Temporal lobe (tissue), 2 donors: ENCODE data around the gene BORCS8. TPM values are rescaled to one million over a fixed set of nuclear protein-coding genes. Genes with fewer than 3 reads are reported as not detected.

Source experiments
- small RNA-seq: library from RNA; depleted of rRNA; stranded (forward); fragments of <200 nt; gene quantifications from one replicate; pipeline ENCODE3, GENCODE V24; 2014; ENCODE audit warnings: low replicate concordance
- total RNA-seq: library from RNA; depleted of rRNA; stranded (reverse); fragments of >200 nt; gene quantifications from one replicate; pipeline ENCODE4 v1.2.3, GENCODE V29; 2014

BORCS8 gene
- total RNA-seq, 1 donor from 2014 or later, result 14.8 TPM

Small RNA genes lying within 50 kb of the gene (small RNA-seq; reads per million reads assigned to genes)
- gene RNU6-1028P, result not detected

Other genes with a start within 250 kb of the BORCS8 start
- 81.4 TPM for gene SUGP2, start 158.6 kb downstream of the BORCS8 start, total RNA-seq
- gene ARMC6, start 158.5 kb downstream of the BORCS8 start, total RNA-seq, result 32.9 TPM
- 7.4 TPM for gene SLC25A42, start 128.2 kb downstream of the BORCS8 start, total RNA-seq
- gene TMEM161A, start 53.7 kb downstream of the BORCS8 start, total RNA-seq, result 4.7 TPM
- gene MEF2B, start 21.9 kb downstream of the BORCS8 start, total RNA-seq, result not detected
- gene RFXANK, start 106 bp upstream of the BORCS8 start, total RNA-seq, result 15.0 TPM
- gene NR2C2AP, start 11.3 kb upstream of the BORCS8 start, total RNA-seq, result 10.6 TPM
- gene NCAN, start 19.8 kb upstream of the BORCS8 start, total RNA-seq, result 238 TPM
- 0.25 TPM for gene TM6SF2, start 81.1 kb upstream of the BORCS8 start, total RNA-seq
- gene SUGP1, start 128.4 kb upstream of the BORCS8 start, total RNA-seq, result 17.5 TPM
- gene MAU2, start 128.7 kb upstream of the BORCS8 start, total RNA-seq, result 24.6 TPM
- gene GATAD2A, start 213.5 kb upstream of the BORCS8 start, total RNA-seq, result 10.1 TPM